GM19240 (cell line): ENCODE measurements around the gene FSIP2.
"Not testable (repeated sequence)": the region's sequence is repeated elsewhere in the genome, so short reads cannot be mapped to it uniquely, and the experiment has no call there.

Experiments
- DNase-seq: peaks from one replicate; pipeline ENCODE4 v3.0.0; 2011; ENCODE audit warnings: low spot score; ENCODE audit not compliant: insufficient read length

The FSIP2 gene

GRCh38 chr2:185796758-185797157 is 58.2 kb downstream of the FSIP2 start:
- DNase-seq = no peak

DNA sequence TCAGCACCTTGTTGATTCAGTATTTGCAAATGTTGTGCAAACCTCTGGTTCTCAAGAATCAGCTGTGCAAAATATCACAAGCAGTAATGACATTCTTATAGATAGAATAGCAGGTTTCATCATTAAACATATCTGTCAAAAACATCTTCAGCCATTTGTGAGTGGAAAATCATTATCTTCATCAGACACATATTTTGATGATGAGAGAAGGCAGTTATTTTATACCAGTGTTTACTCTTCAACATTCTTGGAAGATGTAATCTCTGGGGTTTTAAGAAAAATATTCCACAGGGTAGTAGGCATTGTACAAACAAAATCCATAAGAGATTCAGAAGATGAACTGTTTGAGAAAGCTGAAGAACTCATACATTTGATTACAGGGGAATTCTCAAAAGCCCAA is 64.3 kb downstream of the FSIP2 start:
- DNase-seq = no peak

GRCh38 chr2:185806783-185807182 is 68.2 kb downstream of the FSIP2 start:
- no peak for DNase-seq

DNA sequence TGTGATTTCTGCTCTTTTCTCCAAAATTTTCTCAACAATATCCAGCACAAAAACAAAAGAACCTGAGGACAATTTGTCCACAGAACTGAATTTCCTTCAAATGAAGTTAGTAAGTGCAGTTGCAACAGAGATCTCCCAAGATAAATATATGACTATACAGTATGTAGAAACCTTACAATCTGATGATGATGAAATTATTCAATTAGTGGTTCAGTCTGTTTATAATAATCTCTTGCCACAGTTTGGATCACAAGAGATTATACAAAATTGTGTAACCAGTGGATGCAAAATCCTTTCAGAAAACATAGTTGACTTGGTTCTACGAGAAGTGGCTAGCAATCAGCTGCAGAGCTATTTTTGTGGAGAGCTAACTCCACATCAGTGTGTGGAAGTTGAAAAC is 68.7 kb downstream of the FSIP2 start:
- DNase-seq = no peak

- no peak for DNase-seq
Observed at GRCh38 chr2:185811580-185811979, 73.0 kb downstream of the FSIP2 start.

GRCh38 chr2:185813707-185814106 is 75.1 kb downstream of the FSIP2 start:
- DNase-seq = no peak

GRCh38 chr2:185817991-185818390 is 79.4 kb downstream of the FSIP2 start:
- no peak for DNase-seq

- no peak for DNase-seq
Observed at GRCh38 chr2:185821467-185821866, 82.9 kb downstream of the FSIP2 start.

DNA sequence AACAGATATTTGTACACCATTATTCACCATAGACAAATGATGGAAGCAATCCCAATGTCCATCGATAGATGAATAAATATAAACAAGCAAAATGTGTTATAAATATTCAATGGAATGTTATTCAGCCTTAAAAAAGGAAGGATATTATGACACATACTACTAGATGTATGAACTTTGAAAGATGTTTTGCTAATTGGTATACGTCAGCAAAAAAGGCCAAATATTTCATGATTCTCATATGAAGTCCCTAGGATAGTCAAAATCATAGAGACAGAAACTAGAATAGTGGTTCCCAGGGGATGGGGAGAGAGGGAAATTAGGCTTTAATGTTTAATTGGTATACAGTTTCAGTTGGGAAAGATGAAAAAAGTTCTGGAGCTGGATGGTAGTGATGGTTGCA is 85.2 kb downstream of the FSIP2 start:
- DNase-seq = no peak

- no peak for DNase-seq
Observed at GRCh38 chr2:185825557-185825956, 87.0 kb downstream of the FSIP2 start.

DNA sequence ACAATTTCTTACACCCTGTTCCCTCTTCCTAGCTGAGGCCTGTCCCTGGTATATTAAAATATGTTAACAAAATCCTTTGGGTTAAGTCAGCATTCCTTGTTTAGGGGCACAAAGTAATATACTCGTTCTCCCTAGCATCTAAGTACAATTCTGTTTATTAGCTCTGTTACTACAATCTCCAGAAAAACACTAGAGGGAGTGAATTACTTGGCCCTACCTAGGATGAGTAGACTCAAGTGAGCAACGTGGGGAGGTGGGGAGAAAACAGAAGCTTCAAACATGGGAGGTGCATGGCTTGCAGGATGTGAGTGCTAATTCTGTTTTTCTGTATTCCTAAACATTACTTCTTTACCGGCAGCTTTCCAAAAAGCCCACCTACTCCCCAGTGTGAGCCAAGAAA is 89.7 kb downstream of the FSIP2 start:
- DNase-seq = no peak

GRCh38 chr2:185833864-185834263 is 95.3 kb downstream of the FSIP2 start:
- DNase-seq = no peak

DNA sequence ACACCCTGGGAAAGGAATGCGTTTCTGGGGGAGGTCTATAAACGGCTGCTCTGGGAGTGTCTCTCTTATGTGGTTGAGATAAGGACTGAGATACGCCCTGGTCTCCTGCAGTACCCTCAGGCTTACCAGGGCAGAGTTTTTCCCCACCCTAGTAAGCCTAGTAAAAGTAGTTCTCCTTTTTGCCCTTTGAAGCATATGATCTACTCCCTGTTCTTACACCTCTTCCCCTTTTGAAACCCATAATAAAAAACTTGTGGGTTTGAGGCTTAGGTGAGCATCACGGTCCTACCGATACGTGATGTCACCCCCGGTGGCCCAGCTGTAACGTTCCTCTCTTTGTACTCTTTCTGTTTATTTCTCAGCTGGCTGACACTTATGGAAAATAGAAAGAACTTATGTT is 97.4 kb downstream of the FSIP2 start:
- no peak for DNase-seq

- no peak for DNase-seq
Observed at GRCh38 chr2:185854885-185855284, 116.3 kb downstream of the FSIP2 start.

DNA sequence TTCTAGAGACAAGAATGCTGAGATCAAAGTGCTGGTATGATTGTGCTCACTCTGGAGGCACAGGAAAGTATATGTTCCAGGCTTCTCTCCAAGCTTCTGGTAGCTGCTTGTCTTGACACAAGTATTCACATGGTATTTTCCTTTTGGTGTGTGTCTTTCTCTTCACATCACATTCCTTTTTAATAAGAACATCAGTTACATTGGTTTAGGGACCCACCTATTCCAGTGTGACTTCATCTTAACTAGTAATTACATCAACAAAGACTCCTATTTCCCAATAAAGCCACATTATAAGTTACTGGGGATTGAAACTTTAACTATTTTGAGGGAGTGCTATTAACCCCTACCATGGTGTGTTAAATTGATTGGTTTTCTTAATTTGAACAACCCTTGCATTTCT is 119.1 kb downstream of the FSIP2 start:
- no peak for DNase-seq

GRCh38 chr2:185859506-185859905 is 120.9 kb downstream of the FSIP2 start:
- DNase-seq = no peak

- DNase-seq = no peak
Observed at GRCh38 chr2:185860321-185860720, 121.7 kb downstream of the FSIP2 start.

- no peak for DNase-seq
Observed at GRCh38 chr2:185862657-185863398, 124.2 kb downstream of the FSIP2 start.

GRCh38 chr2:185864468-185865260 is 126.1 kb downstream of the FSIP2 start:
- not testable (repeated sequence) for DNase-seq

GRCh38 chr2:185875136-185875931 is 136.7 kb downstream of the FSIP2 start:
- DNase-seq = no peak

- no peak for DNase-seq
Observed at GRCh38 chr2:185876234-185876633, 137.6 kb downstream of the FSIP2 start.

DNA sequence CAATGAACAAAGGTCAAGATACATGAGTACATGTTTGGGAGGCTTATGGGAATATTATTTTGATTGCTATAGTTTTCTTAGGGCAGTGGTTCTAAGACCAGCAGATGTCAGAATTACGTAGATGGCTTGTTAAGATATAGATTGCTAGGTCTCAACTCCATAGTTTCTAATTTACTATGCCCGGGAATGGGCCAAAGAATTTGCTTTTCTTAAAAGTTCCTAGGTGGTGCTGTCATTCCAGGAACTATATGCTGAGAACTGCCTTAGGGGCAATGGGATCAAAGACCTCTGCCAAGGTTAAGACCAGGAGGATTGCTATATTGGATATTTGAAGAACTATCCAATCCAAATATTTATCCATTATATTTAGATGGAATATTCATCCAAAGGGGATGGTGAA is 141.8 kb downstream of the FSIP2 start:
- no peak for DNase-seq
